ENCODE measurements around the gene PHLPP1. TPM values are rescaled to one million over a fixed set of nuclear protein-coding genes. Genes with fewer than 3 reads are reported as not detected.

PHLPP1 gene
- total RNA-seq, 4 donors from 2014 or later: 15.7 to 21.8 (median 20.5) TPM

DNA sequence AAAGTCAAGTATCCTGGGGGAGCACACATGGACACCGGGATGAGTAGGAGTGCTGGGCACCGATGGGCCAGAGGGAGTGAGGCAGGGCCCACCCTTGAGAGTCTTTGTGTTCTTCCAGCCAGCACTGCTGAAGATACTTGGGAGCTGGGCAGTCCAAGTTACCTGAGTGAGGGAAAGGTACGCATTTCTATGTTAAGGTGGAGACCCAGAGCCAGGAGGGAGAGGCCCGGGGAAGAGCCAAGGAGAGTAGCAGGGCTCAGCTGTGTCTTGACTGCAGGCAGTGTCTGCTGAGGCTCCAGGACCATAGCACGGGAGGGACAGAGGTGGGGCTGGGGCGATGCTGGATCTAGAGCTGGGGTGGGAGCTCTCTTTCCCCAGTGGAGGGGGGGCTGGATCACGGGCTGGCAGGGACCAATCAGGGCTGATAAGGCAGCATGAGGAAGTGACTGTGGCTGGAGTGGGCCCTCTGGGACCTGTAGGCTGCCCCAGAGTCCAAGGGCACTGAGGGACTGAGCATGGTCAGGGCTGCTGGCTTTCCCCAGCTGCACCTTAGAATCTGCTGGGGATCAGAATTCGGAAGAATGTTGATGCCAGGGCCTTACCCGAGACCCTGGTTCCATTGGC, 289.2 kb downstream of the PHLPP1 start:
- Histone ChIP-seq H3K36me3 (no peaks in the 10 kb centered on the region), H3K27me3 (no peaks in the 10 kb centered on the region), H3K27ac (no peak overlapping the region), H3K9me3 (no peaks in the 10 kb centered on the region), H3K4me3 (no peak overlapping the region), H3K4me1 (no peaks in the 10 kb centered on the region)
- DNase-seq: no peak
- no peak for TF ChIP-seq POLR2A (IDR thresholded peaks at IDR 0.05)
- TF ChIP-seq, protein P1, sequence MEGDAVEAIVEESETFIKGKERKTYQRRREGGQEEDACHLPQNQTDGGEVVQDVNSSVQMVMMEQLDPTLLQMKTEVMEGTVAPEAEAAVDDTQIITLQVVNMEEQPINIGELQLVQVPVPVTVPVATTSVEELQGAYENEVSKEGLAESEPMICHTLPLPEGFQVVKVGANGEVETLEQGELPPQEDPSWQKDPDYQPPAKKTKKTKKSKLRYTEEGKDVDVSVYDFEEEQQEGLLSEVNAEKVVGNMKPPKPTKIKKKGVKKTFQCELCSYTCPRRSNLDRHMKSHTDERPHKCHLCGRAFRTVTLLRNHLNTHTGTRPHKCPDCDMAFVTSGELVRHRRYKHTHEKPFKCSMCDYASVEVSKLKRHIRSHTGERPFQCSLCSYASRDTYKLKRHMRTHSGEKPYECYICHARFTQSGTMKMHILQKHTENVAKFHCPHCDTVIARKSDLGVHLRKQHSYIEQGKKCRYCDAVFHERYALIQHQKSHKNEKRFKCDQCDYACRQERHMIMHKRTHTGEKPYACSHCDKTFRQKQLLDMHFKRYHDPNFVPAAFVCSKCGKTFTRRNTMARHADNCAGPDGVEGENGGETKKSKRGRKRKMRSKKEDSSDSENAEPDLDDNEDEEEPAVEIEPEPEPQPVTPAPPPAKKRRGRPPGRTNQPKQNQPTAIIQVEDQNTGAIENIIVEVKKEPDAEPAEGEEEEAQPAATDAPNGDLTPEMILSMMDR (IDR thresholded peaks at IDR 0.05): no peak

DNA sequence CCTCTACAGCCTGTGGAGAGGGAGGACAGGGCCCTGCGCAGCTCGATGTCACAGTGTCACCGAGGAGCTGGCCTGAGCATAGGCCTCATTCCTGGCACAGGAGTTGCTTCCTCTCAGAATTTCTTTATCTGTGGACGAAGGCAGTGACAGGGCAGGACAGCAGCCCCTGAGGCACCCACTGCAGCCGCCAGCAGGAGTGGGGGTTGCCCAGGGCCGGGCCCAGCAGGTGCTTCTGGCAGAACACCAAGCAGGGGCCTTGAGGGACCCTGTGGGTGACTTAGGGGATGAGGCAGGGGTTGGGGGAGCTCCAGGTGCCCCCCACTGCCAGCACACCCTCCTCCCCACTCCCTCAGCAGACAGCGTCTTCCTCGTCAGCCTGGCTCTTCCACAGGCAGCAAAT, 290.0 kb downstream of the PHLPP1 start:
- Histone ChIP-seq H3K27me3 (no peaks in the 10 kb centered on the region), H3K27ac (no peak overlapping the region), H3K9me3 (no peaks in the 10 kb centered on the region), H3K4me1 (no peaks in the 10 kb centered on the region), H3K36me3 (no peaks in the 10 kb centered on the region), H3K4me3 (no peak overlapping the region)
- DNase-seq: no peak
- TF ChIP-seq, protein P1 (IDR thresholded peaks at IDR 0.05): no peak
- no peak for TF ChIP-seq POLR2A (IDR thresholded peaks at IDR 0.05)

DNA sequence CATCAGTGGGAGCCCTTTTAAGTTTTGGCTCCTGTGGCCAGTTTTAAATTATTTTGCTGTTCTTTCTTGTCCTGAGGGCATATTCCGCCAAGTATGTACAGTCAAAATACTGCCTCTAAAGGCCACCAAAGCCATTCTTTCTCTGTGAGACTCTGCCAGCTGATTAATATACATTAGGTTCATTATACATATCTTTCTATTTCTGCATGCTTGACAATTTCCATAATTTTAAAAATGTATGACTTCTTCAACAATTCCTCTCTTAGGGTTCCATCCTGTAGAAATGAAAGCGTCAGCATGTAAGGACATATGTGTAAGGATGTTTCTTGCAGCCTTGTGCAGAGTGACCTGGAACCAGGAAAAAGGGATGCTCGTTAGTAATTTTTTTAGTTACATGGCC, 291.9 kb downstream of the PHLPP1 start:
- no peaks in the 10 kb centered on the region for H3K36me3 ChIP-seq
- TF ChIP-seq POLR2A (IDR thresholded peaks at IDR 0.05): no peak
- TF ChIP-seq, protein P1 (IDR thresholded peaks at IDR 0.05): no peak
- no peak for DNase-seq

DNA sequence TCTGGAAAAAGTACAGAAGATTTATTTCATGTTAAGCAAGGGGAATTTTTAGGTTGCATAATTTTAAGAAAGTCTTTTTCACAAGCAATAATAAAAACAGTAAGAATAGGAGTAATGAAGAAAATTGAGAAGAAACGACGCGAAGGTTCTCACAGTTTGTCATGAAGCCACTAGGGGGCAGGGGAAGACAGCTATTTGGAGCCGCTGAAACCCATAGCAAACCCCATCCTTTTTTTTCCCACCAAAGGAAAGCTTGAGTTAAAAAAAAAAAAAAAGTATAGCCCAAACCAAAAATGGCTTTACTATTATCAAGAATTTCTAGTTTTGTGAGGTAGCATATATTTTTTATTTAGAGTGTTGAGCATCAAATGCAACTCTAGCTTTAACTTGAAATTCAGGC, 300.9 kb downstream of the PHLPP1 start:
- H3K36me3 ChIP-seq: no peaks in the 10 kb centered on the region
- TF ChIP-seq, protein P1 (IDR thresholded peaks at IDR 0.05): peak; percentile 73 to 88 (median 84)
- TF ChIP-seq POLR2A (IDR thresholded peaks at IDR 0.05): no peak

More for the DNA sequence above, 291.9 kb downstream of the PHLPP1 start:
- Histone ChIP-seq H3K4me1 (no peaks in the 10 kb centered on the region), H3K4me3 (no peak overlapping the region), H3K27me3 (no peaks in the 10 kb centered on the region), H3K27ac (no peak overlapping the region), H3K9me3 (no peaks in the 10 kb centered on the region)

DNA sequence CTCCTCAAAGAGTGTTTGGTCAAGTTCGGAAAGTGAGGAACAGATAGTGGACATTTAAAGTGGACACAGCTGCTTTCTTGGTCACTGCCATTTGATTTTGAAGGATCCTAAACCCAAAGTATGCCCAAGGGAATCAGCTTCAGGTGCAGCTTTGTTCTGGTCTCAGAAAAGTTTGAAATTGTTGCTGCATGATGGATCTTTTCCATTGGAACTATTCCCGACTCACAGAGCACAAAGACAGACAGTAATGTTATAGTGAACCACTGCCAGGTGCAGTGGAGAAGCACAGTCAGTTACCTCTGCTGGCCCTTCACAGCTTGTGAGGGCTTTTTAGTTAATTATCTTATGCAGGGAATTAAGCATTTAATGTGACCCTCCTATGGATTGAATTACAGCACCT, 301.7 kb downstream of the PHLPP1 start:
- H3K36me3 ChIP-seq: no peaks in the 10 kb centered on the region
- no peaks in the 10 kb centered on the region for H3K9me3 ChIP-seq
- no peak for DNase-seq
- no peak for TF ChIP-seq POLR2A (IDR thresholded peaks at IDR 0.05)
- TF ChIP-seq, protein P1 (IDR thresholded peaks at IDR 0.05): no peak
- H3K27ac ChIP-seq: no peak overlapping the region
- no peaks in the 10 kb centered on the region for H3K4me1 ChIP-seq
- no peak overlapping the region for H3K4me3 ChIP-seq
- no peaks in the 10 kb centered on the region for H3K27me3 ChIP-seq

More for the DNA sequence above, 300.9 kb downstream of the PHLPP1 start:
- no peak overlapping the region for H3K4me3 ChIP-seq
- H3K27ac ChIP-seq: no peak overlapping the region
- no peaks in the 10 kb centered on the region for H3K9me3 ChIP-seq
- H3K4me1 ChIP-seq: no peaks in the 10 kb centered on the region
- DNase-seq: peak in 2 of 3 donors; percentile 33 to 80
- no peaks in the 10 kb centered on the region for H3K27me3 ChIP-seq

All from Peyer's patch (tissue), 4 donors.